GM12801 (cell line): Measurements from ENCODE around the gene PBX4.

ENCODE experiments used
- TF ChIP-seq, protein P1 (sequence below): IDR thresholded peaks from one replicate; pipeline ENCODE4 v1.5.1; 2011; ENCODE audit warnings: control low read depth; ENCODE audit not compliant: insufficient read length; ENCODE audit errors: extremely low read depth

PBX4 gene

DNA sequence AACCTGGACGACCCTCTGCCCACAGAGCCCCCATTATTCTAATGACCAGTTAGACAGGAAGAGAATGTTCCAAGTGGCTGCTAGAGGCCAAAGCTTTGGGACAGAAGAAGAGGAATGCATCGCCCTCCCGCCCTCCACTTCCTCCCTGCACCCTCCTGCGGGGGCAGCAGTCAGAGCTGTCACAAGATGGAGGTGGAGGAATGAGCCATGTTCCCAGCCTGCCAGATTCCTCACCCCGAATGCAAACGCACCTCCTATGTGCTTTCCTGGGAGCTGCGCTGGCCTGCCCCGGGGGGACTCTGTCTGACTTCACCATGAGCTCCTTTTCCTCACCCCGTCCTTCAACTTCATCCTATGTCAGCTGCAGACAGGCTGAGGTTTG, 88.1 kb downstream of the PBX4 start:
- TF ChIP-seq, protein P1, sequence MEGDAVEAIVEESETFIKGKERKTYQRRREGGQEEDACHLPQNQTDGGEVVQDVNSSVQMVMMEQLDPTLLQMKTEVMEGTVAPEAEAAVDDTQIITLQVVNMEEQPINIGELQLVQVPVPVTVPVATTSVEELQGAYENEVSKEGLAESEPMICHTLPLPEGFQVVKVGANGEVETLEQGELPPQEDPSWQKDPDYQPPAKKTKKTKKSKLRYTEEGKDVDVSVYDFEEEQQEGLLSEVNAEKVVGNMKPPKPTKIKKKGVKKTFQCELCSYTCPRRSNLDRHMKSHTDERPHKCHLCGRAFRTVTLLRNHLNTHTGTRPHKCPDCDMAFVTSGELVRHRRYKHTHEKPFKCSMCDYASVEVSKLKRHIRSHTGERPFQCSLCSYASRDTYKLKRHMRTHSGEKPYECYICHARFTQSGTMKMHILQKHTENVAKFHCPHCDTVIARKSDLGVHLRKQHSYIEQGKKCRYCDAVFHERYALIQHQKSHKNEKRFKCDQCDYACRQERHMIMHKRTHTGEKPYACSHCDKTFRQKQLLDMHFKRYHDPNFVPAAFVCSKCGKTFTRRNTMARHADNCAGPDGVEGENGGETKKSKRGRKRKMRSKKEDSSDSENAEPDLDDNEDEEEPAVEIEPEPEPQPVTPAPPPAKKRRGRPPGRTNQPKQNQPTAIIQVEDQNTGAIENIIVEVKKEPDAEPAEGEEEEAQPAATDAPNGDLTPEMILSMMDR, result no peak

DNA sequence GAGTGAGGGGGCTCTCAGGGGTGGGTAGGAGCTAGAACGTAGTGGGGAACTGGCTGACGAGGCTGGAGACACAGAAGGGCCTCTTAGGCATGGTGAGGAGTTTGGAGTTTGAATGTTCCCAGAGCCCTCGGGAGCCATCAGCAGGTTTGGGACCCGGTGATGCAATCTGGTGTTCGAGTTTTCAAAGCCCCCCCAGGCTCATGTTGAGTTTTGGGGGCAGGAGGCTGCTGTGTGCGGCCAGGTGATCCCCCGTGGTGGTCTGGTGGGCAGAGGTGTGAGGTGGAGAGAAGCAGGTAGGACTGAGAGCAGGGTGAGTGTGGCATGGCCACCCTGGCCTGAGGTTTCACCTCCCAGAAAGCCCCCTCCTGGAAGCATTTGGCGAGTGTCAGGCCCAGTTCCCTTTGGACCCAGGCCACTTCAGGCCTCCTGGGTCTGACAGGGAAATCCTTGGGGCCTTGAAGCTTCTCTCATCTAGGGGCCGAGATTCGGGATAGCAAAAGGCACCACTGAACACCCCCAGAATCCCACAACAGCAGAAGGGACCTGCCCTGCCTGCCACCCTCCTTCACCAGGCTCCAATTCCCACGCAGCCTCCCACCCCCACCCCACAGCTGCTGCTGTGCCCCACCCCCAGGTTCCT, 88.6 kb downstream of the PBX4 start:
- TF ChIP-seq, protein P1, result no peak

DNA sequence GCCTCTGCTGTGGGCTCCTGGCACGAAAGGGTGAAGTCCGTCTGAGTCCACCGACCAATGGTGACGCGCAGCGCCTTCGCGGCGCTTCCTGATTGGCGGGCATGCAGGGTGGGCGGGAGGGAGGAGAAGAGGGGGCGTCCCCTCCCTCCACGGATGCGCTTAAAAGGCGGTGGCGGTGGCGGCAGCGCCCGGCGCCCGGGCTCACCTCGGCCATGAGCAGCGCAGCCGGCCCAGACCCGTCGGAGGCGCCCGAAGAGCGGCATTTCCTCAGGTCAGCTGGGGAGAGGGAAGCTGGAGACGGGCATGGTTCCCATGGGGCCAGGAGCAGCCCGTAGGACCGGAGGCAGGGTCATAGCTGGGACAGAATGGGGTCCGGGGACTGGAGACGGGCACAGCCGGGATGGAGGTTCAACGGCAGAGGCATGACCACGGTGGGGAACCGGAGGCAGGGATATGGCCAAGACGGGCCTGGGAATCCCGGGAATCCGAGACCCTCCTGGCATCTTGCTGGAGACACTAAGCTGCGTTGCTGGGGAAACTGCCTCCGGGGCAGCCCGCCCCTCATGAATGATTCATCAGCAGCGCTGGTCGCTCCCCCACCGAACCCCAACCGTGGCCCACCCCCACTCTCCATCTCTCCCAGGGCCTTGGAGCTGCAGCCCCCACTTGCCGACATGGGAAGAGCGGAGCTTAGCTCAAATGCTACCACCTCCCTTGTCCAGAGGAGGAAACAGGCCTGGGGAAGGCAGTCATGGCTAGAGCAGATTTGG, 89.6 kb downstream of the PBX4 start, which contains the start of gene YJEFN3:
YJEFN3 (plus strand) TSS at position 191 of the 770 bp plus-strand sequence; CDS start at position 213, 22 bp downstream.
- TF ChIP-seq, protein P1, result no peak

DNA sequence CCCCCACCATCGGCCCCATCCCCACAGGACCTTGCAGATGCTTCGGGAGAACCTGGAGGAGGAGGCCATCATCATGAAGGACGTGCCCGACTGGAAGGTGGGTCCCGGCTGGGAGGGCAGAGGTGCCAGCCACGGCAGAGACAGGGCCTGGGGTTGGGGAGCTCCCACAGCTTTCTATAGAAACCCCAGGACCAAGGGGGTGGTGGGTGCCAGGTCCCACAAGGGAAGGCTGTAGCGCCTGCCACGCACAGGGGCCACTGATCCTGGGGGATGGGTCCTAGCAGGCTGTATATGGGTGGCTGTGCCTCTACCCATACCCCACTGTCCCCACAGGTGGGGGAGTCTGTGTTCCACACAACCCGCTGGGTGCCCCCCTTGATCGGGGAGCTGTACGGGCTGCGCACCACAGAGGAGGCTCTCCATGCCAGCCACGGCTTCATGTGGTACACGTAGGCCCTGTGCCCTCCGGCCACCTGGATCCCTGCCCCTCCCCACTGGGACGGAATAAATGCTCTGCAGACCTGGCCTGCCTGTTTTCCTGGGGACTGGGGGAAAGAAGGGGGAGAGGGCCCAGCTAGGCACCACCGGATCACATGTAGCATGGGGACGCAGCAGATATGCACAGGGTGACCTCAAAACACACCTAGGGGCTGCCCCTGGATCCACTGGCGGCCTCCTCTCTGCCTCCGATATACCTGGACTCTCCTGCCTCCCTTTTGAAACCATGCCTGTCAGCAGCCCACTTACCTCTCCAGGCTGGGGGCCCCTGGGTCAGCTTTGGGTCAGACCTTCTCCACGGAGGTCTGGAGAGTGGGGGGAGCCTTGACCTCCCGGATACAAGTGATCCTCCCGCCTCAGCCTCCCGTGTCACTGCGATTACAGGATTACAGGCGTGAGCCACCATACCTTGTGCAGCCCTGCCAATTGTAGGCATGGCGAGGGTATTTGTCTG, 90.5 kb downstream of the PBX4 start:
- TF ChIP-seq, protein P1, result no peak

DNA sequence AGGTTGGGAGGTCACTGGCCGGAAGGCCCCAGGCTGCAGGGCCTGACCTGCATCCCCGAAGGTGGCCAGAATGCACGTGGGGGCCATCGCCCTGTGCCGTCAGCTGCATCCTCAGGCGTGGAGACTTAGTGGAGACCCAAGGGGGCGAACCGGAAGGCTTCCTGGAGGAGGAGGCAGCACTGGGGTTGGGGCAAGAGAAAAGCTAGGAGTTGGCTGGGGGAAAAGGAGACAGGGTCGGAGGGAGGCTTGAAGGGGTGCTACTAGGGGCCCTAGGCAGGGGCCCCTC, 91.2 kb downstream of the PBX4 start:
- TF ChIP-seq, protein P1, result no peak

DNA sequence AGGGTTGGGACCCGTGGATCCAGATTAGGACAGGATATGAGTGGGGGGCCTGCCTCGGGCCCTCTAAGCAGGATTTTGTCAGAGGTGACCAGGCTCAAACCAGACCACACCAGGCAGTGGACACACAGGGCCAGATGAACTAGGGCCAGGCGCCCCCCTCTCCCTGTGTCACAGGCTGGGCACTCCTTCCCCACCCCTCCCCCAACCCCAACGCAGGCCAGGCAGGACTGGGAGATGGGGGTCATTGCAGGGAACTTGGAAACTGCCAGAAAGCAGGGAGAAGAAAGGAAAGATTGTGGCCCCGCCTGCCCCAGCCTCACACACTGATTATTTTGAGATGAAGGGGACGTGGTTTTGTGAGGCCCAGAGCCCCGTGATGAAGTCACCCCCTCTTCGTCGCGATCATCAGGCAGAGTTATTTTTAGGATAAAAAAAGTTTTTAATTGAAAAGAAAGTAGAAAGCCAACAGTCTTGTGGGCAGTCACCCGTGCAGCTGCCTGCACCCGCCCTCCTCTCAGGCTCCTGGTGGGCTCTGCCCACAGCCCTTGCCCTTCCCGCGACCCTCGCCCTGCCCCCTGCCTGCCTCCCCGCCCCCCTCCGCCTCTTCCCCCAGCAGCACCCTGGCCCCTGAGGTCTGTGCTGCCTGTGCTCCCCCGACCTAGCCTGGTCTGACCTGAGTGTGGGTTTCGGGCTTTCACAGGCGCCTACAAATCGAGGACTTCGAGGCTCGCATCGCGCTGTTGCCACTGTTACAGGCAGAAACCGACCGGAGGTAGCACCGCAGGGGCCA, 91.7 kb downstream of the PBX4 start:
- TF ChIP-seq, protein P1, result no peak
